ENCODE data around the gene CADM1.

CADM1 gene

GRCh38 chr11:115515647-115516395 lies 11.6 kb upstream of the CADM1 start:
- no peak for DNase-seq (ENCODE audit: low read depth in 2 of 2)

- DNase-seq (ENCODE audit: low read depth in 2 of 2) = no peak
Measured at GRCh38 chr11:115506954-115507675, 2.9 kb upstream of the CADM1 start.

- DNase-seq (ENCODE audit: low read depth in 2 of 2) = no peak
Measured at GRCh38 chr11:115505175-115505574, 960 bp upstream of the CADM1 start.

- no peak for DNase-seq (ENCODE audit: low read depth in 2 of 2)
Measured at GRCh38 chr11:115503886-115504275, 334 bp downstream of the CADM1 start.

- DNase-seq (ENCODE audit: low read depth in 2 of 2) = no peak
Measured at GRCh38 chr11:115503083-115503885, 931 bp downstream of the CADM1 start.

GRCh38 chr11:115502636-115503082 lies 1.6 kb downstream of the CADM1 start:
- no peak for DNase-seq (ENCODE audit: low read depth in 2 of 2)

GRCh38 chr11:115501893-115502589 lies 2.2 kb downstream of the CADM1 start:
- no peak for DNase-seq (ENCODE audit: low read depth in 2 of 2)

GRCh38 chr11:115501502-115501892 lies 2.7 kb downstream of the CADM1 start:
- DNase-seq (ENCODE audit: low read depth in 2 of 2) = no peak

GRCh38 chr11:115500547-115501501 lies 3.4 kb downstream of the CADM1 start:
- no peak for DNase-seq (ENCODE audit: low read depth in 2 of 2)

- DNase-seq (ENCODE audit: low read depth in 2 of 2) = no peak
Measured at GRCh38 chr11:115499891-115500290, 4.3 kb downstream of the CADM1 start.

GRCh38 chr11:115499241-115499799 lies 4.9 kb downstream of the CADM1 start:
- no peak for DNase-seq (ENCODE audit: low read depth in 2 of 2)

- DNase-seq (ENCODE audit: low read depth in 2 of 2) = no peak
Measured at GRCh38 chr11:115498354-115498753, 5.9 kb downstream of the CADM1 start.

- DNase-seq (ENCODE audit: low read depth in 2 of 2) = no peak
Measured at GRCh38 chr11:115497303-115497702, 6.9 kb downstream of the CADM1 start.

GRCh38 chr11:115496892-115497291 lies 7.3 kb downstream of the CADM1 start:
- no peak for DNase-seq (ENCODE audit: low read depth in 2 of 2)

GRCh38 chr11:115493905-115494304 lies 10.3 kb downstream of the CADM1 start:
- no peak for DNase-seq (ENCODE audit: low read depth in 2 of 2)

- no peak for DNase-seq (ENCODE audit: low read depth in 2 of 2)
Measured at GRCh38 chr11:115493488-115493887, 10.7 kb downstream of the CADM1 start.

- DNase-seq (ENCODE audit: low read depth in 2 of 2) = no peak
Measured at GRCh38 chr11:115489466-115489865, 14.7 kb downstream of the CADM1 start.

- no peak for DNase-seq (ENCODE audit: low read depth in 2 of 2)
Measured at GRCh38 chr11:115488945-115489344, 15.3 kb downstream of the CADM1 start.

GRCh38 chr11:115481528-115481927 lies 22.7 kb downstream of the CADM1 start:
- DNase-seq (ENCODE audit: low read depth in 2 of 2) = no peak

- no peak for DNase-seq (ENCODE audit: low read depth in 2 of 2)
Measured at GRCh38 chr11:115480611-115481010, 23.6 kb downstream of the CADM1 start.
